GM12874 (cell line): ENCODE measurements around the gene UNC5B.

Experiments used
- CTCF ChIP-seq: IDR thresholded peaks from 2 replicates; pipeline ENCODE4 v1.5.1; 2011; ENCODE audit warnings: low read depth, mild to moderate bottlenecking, control low read depth, low read length, moderate library complexity; ENCODE audit not compliant: insufficient read depth

The UNC5B gene

DNA sequence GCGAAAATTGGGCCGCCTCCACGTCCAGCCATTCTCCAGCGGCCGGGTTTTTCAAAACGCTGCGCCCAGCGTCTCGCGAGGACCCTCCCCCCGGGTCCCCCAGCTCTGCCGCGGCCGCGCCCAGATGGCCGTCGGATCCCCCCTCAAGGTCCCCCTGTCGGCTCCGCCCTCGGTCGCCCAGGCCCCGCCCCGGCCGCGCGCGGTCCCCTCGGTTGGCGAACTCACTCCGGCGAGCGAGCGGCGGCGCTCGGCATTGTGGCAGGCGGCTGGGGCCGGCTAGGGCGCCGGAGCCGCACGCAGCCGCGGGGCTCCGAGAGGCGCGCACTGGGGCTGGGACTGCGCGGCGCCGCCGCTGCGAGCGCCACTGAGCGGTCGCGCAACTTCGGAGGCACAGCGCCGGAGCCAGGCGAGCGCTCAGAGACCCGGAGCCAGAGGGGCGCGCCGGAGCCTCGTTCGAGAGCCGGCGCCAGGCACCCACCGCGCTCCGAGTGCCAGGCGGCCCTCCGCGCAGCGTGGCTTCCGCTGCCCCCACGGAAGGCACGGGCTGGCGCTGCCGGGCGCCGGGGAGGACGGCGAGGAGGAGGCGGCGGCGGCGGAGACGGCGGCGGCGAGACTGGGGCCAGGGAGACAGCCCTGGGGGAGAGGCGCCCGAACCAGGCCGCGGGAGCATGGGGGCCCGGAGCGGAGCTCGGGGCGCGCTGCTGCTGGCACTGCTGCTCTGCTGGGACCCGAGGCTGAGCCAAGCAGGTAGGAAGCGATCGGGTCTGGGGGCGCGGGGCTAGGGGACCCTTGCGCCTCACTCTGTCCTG lies at the start of gene UNC5B:
TSS of gene UNC5B (plus strand) at position 253 of the 809 bp plus-strand sequence. CDS start at position 669, 416 bp downstream.
- no peak for TF ChIP-seq CTCF

- no peak for TF ChIP-seq CTCF
Observed at GRCh38 chr10:71173466-71173865, 38.9 kb upstream of the UNC5B start.

GRCh38 chr10:71176661-71177060 lies 35.7 kb upstream of the UNC5B start:
- no peak for TF ChIP-seq CTCF

DNA sequence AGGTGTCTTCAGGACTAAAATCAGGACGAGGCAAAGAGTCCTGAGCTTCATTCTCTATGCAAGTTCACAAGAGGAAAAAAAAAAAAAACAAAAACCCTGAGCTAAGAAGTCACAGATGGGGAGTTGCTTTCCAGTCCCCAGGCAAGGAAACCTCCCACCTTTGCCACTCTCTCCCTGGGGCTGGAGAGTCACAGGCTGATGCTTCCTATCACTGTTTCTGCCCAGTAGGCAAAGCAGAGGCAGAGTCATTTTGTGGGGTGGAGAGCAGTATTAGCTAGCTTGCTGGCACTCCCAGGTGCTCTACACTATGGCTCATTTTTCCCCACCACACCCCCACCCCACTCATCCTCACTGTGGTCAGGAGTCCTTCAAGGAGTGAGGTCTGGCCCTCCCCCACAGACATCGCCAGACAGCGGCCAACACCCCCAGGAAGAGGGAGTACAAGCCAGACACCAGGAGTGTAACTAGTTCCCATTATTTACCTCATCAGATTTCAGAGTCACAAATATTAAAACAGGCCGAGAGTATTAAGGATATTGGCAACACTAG lies 34.6 kb upstream of the UNC5B start:
- no peak for TF ChIP-seq CTCF

DNA sequence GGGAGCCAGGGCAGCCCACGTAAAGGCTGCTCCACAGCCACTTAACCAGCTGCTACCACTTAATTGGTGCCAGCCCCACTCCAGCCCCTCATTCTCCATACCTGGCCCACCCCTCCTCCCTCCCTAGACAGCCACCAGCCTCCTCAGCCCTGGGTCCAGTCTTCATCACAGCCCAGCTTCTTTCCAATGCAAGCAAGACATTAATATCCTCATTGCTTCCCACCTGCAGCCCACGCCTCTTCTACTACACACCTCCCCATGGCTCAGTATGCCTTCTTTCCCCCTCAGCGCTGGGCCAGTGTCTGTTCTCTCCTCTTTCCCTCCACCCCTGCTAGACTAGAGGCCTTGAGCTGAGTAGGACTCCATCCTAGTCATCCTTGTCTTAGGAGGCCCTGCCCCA lies 33.5 kb upstream of the UNC5B start:
- no peak for TF ChIP-seq CTCF

- no peak for TF ChIP-seq CTCF
Observed at GRCh38 chr10:71179382-71179781, 33.0 kb upstream of the UNC5B start.

GRCh38 chr10:71184421-71184820 lies 27.9 kb upstream of the UNC5B start:
- no peak for TF ChIP-seq CTCF
